GM12864 (cell line): ENCODE data around the gene ARHGAP45.
A peak's percentile ranks its signal among the peaks of the same experiment; 100 is the strongest.

Experiments
- DNase-seq: peaks from one replicate; pipeline ENCODE4 v3.0.0-alpha.2; 2011; ENCODE audit warnings: low read depth
- H3K4me3 ChIP-seq: 2 replicates; pipeline ENCODE4 v1.5.1; 2011; ENCODE audit warnings: mild to moderate bottlenecking, low read depth, low read length, control low read depth
- TF ChIP-seq, protein P1 (sequence below): IDR thresholded peaks from 2 replicates; pipeline ENCODE4 v1.5.1; 2011; ENCODE audit warnings: low read depth, mild to moderate bottlenecking, moderate library complexity, low read length, control low read depth, inconsistent platforms; ENCODE audit errors: missing control alignments

Gene ARHGAP45

DNA sequence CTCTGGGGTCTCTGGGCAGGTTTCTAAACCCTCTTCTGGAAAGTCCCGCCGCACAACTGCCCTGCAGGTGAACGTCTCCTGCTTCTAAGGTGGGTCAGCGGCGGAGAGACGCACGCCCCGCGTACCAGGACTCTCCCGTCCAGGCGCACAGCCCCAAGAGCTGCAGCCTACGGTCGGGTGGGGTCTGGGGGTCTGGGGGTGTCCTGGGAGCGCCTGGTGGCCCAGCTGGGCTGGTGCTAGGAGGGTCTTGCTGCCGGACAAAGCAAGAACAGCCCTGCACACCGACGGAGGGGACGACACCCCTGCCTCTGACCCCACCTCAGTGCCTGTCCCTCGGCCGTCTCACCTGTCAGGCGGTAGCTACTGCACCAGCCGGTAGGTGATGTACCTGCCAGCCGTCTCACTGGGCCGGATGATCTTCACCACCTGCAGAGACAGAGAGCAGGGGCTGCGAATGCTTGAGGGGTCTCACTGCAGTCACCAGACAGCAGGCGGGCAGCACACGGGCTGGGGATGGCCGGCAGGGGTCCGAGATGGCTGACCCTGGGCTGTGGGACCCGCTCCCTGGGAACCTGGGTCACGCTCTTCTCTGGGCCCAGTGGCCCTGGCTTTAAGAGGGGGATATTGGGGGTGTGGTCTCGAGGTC lies 22.3 kb downstream of the ARHGAP45 start:
- TF ChIP-seq, protein P1, sequence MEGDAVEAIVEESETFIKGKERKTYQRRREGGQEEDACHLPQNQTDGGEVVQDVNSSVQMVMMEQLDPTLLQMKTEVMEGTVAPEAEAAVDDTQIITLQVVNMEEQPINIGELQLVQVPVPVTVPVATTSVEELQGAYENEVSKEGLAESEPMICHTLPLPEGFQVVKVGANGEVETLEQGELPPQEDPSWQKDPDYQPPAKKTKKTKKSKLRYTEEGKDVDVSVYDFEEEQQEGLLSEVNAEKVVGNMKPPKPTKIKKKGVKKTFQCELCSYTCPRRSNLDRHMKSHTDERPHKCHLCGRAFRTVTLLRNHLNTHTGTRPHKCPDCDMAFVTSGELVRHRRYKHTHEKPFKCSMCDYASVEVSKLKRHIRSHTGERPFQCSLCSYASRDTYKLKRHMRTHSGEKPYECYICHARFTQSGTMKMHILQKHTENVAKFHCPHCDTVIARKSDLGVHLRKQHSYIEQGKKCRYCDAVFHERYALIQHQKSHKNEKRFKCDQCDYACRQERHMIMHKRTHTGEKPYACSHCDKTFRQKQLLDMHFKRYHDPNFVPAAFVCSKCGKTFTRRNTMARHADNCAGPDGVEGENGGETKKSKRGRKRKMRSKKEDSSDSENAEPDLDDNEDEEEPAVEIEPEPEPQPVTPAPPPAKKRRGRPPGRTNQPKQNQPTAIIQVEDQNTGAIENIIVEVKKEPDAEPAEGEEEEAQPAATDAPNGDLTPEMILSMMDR: no peak
- DNase-seq: no peak
- no peak overlapping the region for H3K4me3 ChIP-seq

DNA sequence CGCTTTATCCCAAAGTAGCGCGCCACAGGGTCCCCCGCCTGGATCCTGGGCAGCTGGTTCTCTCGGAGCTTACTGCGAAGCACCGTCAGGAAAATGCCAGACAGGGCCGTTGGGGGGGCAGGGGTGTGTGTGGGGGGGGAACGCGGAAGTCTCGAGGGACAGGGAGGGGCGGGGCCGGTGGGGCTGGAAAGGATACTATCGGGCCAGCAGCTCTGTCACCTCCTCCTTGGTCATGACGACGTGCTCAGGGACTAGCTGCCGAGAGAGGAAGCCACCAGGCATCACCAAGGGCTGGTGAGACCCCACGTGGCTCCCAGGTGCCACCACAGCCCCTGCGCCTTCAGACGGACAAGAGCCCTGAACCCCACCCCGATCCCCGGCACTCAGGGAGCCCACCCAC lies 22.9 kb downstream of the ARHGAP45 start:
- DNase-seq: no peak
- TF ChIP-seq, protein P1: no peak
- H3K4me3 ChIP-seq: no peak overlapping the region

DNA sequence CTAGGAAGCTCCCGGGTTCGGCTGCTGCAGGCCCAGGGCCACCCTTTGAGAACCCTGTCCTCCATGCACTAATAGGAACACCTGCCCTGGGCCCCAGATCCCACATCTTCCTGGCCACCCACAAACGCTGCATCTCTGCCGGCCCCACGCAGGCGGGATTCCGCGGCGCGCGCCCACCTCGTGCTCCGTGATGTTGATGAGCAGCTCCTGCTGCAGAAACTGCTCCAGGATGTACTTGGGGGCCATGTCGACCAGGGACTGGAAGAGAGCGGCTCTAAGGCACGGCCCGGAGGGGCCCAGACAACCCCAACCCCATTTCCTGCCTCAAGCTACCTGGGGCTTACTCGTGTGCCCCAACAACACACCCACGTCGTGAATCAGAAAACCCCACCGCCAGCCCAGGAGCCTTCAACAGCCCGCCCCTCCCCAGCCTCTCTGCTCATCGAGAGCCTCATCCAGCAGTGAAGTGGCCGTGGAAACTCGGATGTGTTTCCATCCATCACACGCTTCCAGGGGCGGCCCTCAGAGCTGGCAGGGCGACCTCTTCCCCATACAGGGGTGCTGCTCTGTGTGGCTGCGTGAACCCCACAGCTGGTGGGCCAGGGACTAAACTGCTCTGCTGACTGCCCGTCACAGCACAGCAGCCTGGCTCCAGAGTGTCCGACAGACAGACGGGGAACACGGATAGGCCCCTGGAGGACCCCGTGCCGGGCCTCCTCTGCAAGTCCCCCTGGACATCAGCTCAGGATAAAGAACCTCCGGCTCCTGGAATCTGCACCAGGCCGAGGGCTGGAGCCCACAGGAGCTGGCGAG lies 24.0 kb downstream of the ARHGAP45 start:
- TF ChIP-seq, protein P1: no peak
- no peak overlapping the region for H3K4me3 ChIP-seq
- no peak for DNase-seq

DNA sequence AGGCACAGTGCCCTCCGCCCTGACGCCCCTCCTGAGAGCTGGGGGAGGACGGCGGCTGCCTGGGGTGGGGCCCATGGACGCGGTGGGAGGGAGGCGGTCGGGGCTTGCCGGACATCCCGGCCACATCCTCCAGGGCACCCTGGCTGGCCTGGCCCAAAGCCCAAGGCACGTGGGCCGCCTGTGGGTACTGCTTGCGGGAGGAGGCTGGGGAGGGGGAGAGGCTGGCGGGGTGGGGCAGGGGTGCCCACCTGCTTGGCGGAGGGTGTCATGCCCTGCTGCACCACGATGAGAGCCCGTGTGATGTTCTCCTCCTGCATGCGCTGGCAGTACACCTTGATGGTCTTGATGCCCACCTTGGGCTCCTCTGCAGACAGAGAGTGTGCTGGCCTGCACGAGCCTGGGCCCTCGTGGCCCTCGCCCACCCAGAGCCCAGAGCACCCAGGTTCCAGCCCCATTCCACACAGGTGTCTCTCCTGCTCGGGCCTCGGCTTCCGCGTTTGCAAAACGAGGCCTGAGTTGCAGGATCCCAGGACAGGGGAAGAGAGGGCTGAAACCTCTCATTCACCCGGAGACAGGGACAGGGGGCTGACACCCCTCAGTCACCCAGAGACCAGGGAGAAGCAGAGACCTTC lies 24.7 kb downstream of the ARHGAP45 start:
- DNase-seq: no peak
- TF ChIP-seq, protein P1: no peak
- H3K4me3 ChIP-seq: no peak overlapping the region

DNA sequence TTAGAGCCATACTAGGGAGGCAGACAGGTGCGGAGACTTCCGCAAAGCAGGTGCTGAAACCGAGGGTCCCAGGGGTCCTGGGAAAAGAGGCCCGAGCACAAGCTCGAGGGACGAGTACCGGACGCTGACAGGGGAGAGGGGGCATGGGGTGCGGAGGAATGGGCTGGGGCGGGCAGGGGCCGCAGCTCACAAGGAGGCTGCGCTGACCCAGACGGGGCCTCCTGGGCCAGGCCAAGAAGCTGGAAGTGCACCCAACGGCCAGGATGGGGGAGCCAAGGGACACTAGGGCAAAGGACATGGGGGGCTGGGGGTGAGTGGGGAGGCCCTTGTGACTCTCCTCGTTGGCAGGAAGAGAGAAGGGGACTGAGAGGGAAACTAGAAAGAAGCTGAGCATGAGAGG lies 26.4 kb downstream of the ARHGAP45 start:
- no peak for DNase-seq
- TF ChIP-seq, protein P1: no peak
- H3K4me3 ChIP-seq: peak overlapping the region; percentile 65

DNA sequence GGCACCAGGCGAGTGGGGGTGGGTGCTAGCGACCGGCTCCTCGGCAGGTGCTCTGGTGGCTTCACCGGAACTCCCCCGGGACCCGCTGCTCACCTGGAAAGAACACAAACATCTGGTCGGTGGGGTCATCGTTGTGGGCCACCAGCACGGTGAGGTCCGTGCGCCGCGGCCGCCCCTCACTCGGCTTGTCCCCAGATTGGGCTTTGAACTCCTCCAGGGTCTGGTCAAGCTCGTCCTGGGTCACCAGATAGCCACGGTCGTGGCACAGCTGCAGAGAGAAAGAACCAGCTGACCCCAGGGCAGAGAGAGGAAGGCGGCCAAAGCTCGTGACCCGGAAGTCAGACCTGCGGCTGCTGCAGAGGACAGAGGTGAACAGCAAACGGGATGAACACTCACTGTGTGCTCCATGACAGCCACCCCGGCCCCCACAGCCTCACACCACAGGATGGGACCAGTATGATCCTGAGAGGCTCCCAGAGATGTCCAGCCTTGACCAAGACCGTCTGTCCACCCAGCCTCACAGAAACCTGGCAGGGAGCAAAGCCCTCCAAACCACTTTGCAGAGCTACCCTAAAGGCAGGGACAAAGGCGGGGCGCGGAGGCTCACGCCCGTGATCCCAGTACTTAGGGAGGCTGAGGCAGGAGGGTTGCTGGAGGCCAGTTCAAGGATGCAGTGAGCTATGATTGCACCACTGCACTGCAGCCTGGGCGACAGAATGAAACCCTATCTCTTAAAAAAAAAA lies 27.0 kb downstream of the ARHGAP45 start:
- TF ChIP-seq, protein P1: no peak
- H3K4me3 ChIP-seq: peak overlapping the region; percentile 65
- no peak for DNase-seq
